PC-9 (cell line): Measurements from ENCODE around the gene ZNF581. TPM values are rescaled to one million over a fixed set of nuclear protein-coding genes. Genes with fewer than 3 reads are reported as not detected.

Experiments
- BruUV-seq: library from RNA; stranded (reverse); fragments of 400-500 nt; replicated peaks from 2 replicates; lab custom pipeline; 2021; lab: Mats Ljungman, UMichigan
- CTCF ChIA-PET: fragments of 300-600 bp; sonication (Branson Sonifier 250); formaldehyde crosslinking; loops from one replicate; lab custom pipeline; 2022; ENCODE audit warnings: antibody characterized with exemption; lab: Charles Lee
- POLR2A ChIA-PET: fragments of 300-600 bp; sonication (Branson Sonifier 250); formaldehyde crosslinking; loops from one replicate; lab custom pipeline; 2022; ENCODE audit warnings: antibody characterized with exemption; ENCODE audit not compliant: unreplicated experiment; lab: Charles Lee
- DNase-seq, 2 experiments: peaks; one replicate each; pipeline versions ENCODE4 v3.0.0 to v3.0.0-alpha.2; 2015 to 2022; ENCODE audit warnings: mixed read lengths in 1 of 2
- H2AFZ ChIP-seq: fragments of 200-600 bp; sonication (generic); 2 replicates; pipeline ENCODE4 v1.8.1; 2017; ENCODE audit warnings: antibody characterized with exemption
- H3F3A ChIP-seq: fragments of 200-600 bp; sonication (generic); 2 replicates; pipeline ENCODE4 v1.8.1; 2017; ENCODE audit warnings: antibody characterized with exemption, mild to moderate bottlenecking, low read depth; ENCODE audit not compliant: insufficient read depth
- H3K27ac ChIP-seq: fragments of 200-600 bp; sonication (generic); 2 replicates; pipeline ENCODE4 v1.6.1; 2016; ENCODE audit warnings: mixed run types
- H3K27me3 ChIP-seq: fragments of 200-600 bp; sonication (generic); 2 replicates; pipeline ENCODE4 v1.6.1; 2016; ENCODE audit warnings: low read depth, mixed run types; ENCODE audit not compliant: insufficient read depth
- H3K36me3 ChIP-seq: fragments of 200-600 bp; sonication (generic); 2 replicates; pipeline ENCODE4 v1.6.1; 2016; ENCODE audit warnings: low read depth, mixed run types
- H3K4me1 ChIP-seq: fragments of 200-600 bp; sonication (generic); replicated peaks from 2 replicates; pipeline ENCODE4 v1.6.1; 2016; ENCODE audit warnings: mixed run types; ENCODE audit not compliant: insufficient read depth
- H3K4me2 ChIP-seq: fragments of 200-600 bp; sonication (generic); 2 replicates; pipeline ENCODE4 v1.6.1; 2017; ENCODE audit warnings: mixed run types
- H3K4me3 ChIP-seq: fragments of 200-600 bp; sonication (generic); 2 replicates; pipeline ENCODE4 v1.6.1; 2016; ENCODE audit warnings: mixed run types
- H3K79me2 ChIP-seq: fragments of 200-600 bp; sonication (generic); 2 replicates; pipeline ENCODE4 v1.6.1; 2017; ENCODE audit warnings: low read depth, mixed run types
- H3K9me2 ChIP-seq: fragments of 200-600 bp; sonication (generic); 2 replicates; pipeline ENCODE4 v1.8.1; 2017; ENCODE audit warnings: mild to moderate bottlenecking; ENCODE audit not compliant: insufficient read depth
- H3K9me3 ChIP-seq: fragments of 200-600 bp; sonication (generic); 2 replicates; pipeline ENCODE4 v1.8.1; 2016; ENCODE audit warnings: low read depth; ENCODE audit not compliant: insufficient read depth
- H4K20me1 ChIP-seq: fragments of 200-600 bp; sonication (generic); 2 replicates; pipeline ENCODE4 v1.8.1; 2017; ENCODE audit not compliant: insufficient read depth
- EZH2 ChIP-seq: fragments of 200-600 bp; sonication (generic); IDR thresholded peaks from 2 replicates; pipeline ENCODE4 v1.8.0; 2017; ENCODE audit warnings: antibody characterized with exemption, low read depth
- intact Hi-C: fragments of 100-400 bp; cut with micrococcal nuclease; formaldehyde crosslinking; loops from one replicate; pipeline ENCODE4 v1.10.0; 2022; ENCODE audit not compliant: unreplicated experiment
- total RNA-seq: library from RNA; stranded (reverse); gene quantifications from 2 replicates; pipeline ENCODE4 v1.2.3, GENCODE V29; 2021
- TF ChIP-seq, protein P1 (sequence below): fragments of 200-600 bp; sonication (generic); conservative IDR thresholded peaks from 2 replicates; pipeline ENCODE4 v1.6.1; 2017; ENCODE audit warnings: mixed run types, antibody characterized with exemption, mild to moderate bottlenecking, moderate library complexity

ZNF581 gene
- total RNA-seq, 1 experiment from 2014 or later, result 53.5 TPM

- no peak overlapping the region for H2AFZ ChIP-seq
- peaks cover 3% of the 10 kb centered on the region; the same call in 1 of the 2 replicates for H4K20me1 ChIP-seq
- H3K27me3 ChIP-seq, result no peaks in the 10 kb centered on the region
- H3K79me2 ChIP-seq, result peaks cover 55% of the 10 kb centered on the region
- DNase-seq, result peak; percentile 31 to 50
- H3K4me3 ChIP-seq, result no peak overlapping the region
- peaks cover 3% of the 10 kb centered on the region; the same call in 1 of the 2 replicates for H3K36me3 ChIP-seq
- BruUV-seq, result no TSS peak
- ChIA-PET POLR2A (interaction anchor here (0.6 kb wide), 1 partner anchor 472 kb away, joined by 4 read pairs; the partner anchor contains the start of gene DNAAF3), CTCF (no interaction called here)
- TF ChIP-seq, protein P1, sequence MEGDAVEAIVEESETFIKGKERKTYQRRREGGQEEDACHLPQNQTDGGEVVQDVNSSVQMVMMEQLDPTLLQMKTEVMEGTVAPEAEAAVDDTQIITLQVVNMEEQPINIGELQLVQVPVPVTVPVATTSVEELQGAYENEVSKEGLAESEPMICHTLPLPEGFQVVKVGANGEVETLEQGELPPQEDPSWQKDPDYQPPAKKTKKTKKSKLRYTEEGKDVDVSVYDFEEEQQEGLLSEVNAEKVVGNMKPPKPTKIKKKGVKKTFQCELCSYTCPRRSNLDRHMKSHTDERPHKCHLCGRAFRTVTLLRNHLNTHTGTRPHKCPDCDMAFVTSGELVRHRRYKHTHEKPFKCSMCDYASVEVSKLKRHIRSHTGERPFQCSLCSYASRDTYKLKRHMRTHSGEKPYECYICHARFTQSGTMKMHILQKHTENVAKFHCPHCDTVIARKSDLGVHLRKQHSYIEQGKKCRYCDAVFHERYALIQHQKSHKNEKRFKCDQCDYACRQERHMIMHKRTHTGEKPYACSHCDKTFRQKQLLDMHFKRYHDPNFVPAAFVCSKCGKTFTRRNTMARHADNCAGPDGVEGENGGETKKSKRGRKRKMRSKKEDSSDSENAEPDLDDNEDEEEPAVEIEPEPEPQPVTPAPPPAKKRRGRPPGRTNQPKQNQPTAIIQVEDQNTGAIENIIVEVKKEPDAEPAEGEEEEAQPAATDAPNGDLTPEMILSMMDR, result peak; percentile 64
- TF ChIP-seq EZH2, result no peak
- H3K9me3 ChIP-seq, result no peaks in the 10 kb centered on the region
- intact Hi-C loops, result loop anchor here (10.0 kb wide), 4 partner anchors 436 to 1456 kb away; no protein-coding TSS in a partner anchor
- H3F3A ChIP-seq, result peaks cover 39% of the 10 kb centered on the region; the same call in 1 of the 2 replicates
- peaks cover 12% of the 10 kb centered on the region for H3K4me1 ChIP-seq
- H3K27ac ChIP-seq, result no peak overlapping the region
- H3K4me2 ChIP-seq, result no peak overlapping the region
- H3K9me2 ChIP-seq, result no peaks in the 10 kb centered on the region
Observed at GRCh38 chr19:55638864-55639359, 4.5 kb upstream of the ZNF581 start.

- Histone ChIP-seq H2AFZ (no peak overlapping the region), H3K9me3 (no peaks in the 10 kb centered on the region), H3K4me3 (peak overlapping the region; percentile 66; the same call in 1 of the 2 replicates), H3K27me3 (no peaks in the 10 kb centered on the region), H3F3A (peaks cover 39% of the 10 kb centered on the region; the same call in 1 of the 2 replicates), H3K9me2 (no peaks in the 10 kb centered on the region), H3K36me3 (peaks cover 3% of the 10 kb centered on the region; the same call in 1 of the 2 replicates), H3K4me2 (peak overlapping the region; percentile 90), H3K27ac (0 out of 2 replicates have a peak overlapping the region, but pooled peaks have one; percentile 40), H3K4me1 (peaks cover 19% of the 10 kb centered on the region), H3K79me2 (peaks cover 63% of the 10 kb centered on the region), H4K20me1 (peaks cover 3% of the 10 kb centered on the region; the same call in 1 of the 2 replicates)
- CTCF ChIA-PET, result no interaction called here
- DNase-seq, result no peak
- POLR2A ChIA-PET, result no interaction called here
- TF ChIP-seq, protein P1, result no peak
- no peak for TF ChIP-seq EZH2
- no TSS peak for BruUV-seq
- intact Hi-C loops, result no loop called here
Observed at GRCh38 chr19:55640043-55640576, 3.3 kb upstream of the ZNF581 start.

DNA sequence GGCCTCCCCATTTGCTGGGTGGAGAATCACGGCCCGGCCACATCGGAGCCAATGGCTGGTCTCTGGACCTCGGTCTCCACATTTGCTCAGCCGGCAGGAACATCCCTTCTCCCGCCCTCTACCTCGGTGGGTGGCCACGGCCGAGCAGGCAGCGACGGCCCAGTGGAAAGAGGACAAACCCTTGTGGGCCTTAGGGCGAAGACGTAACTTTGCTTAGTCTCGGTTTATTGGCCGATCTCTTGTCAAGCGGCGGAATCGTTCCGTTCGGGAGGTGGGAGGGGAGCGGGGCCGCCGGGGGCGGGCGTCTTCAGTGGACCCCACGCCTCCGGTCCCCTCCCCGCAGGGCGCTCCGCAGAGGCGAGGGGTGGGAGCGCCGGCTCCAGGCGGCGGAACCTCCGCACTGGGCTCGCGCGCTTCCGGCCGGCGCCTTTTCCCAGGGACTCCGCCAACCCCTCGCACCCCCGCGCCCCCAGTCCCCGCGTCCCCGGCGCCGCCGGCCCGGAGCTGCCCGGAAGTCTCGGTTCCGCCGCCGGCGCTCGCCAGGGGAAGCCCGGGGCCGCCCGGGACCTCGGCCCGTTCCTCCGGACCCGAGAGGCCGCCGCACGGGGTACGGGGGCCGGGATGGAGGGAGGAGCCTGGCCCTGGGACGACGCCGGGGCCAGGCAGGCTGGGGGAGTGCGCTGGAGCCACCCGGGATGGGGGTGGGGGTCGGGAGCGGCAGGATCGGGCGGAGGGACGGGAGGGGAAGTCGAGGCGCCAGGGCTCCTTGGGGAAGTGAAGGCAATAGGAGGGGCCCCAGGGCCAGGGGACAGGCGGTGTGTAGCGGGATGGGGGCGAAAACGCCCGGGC lies 2.6 kb upstream of the ZNF581 start, which contains the start of gene ZNF580:
TSS of gene ZNF580 (plus strand) at position 426 of the 849 bp plus-strand sequence. CDS start 1,507 bp downstream, outside the sequence.
- Histone ChIP-seq H3K79me2 (peaks cover 63% of the 10 kb centered on the region), H3K4me3 (peak within 1 kb of the TSS; percentile 66), H3F3A (peaks cover 46% of the 10 kb centered on the region; the same call in 1 of the 2 replicates), H3K9me3 (no peaks in the 10 kb centered on the region), H3K36me3 (peaks cover 8% of the 10 kb centered on the region; the same call in 1 of the 2 replicates), H4K20me1 (peaks cover 3% of the 10 kb centered on the region; the same call in 1 of the 2 replicates), H3K27me3 (no peaks in the 10 kb centered on the region), H3K4me1 (peaks cover 18% of the 10 kb centered on the region), H3K27ac (0 out of 2 replicates have a peak within 1 kb of the TSS, but pooled peaks have one; percentile 40), H3K4me2 (peak within 1 kb of the TSS; percentile 90), H3K9me2 (no peaks in the 10 kb centered on the region), H2AFZ (peak within 1 kb of the TSS; percentile 76)
- ChIA-PET POLR2A (no interaction called here), CTCF (no interaction called here)
- intact Hi-C loops, result no loop called here
- TF ChIP-seq, protein P1, result no peak
- no peak for TF ChIP-seq EZH2
- peak in 1 of 2 experiments; percentile 68 for DNase-seq
- BruUV-seq, result no TSS peak
